ENCODE results near the gene RAB4B.
"Not testable (repeated sequence)": the region's sequence is repeated elsewhere in the genome, so short reads cannot be mapped to it uniquely, and the experiment has no call there.

The RAB4B gene

DNA sequence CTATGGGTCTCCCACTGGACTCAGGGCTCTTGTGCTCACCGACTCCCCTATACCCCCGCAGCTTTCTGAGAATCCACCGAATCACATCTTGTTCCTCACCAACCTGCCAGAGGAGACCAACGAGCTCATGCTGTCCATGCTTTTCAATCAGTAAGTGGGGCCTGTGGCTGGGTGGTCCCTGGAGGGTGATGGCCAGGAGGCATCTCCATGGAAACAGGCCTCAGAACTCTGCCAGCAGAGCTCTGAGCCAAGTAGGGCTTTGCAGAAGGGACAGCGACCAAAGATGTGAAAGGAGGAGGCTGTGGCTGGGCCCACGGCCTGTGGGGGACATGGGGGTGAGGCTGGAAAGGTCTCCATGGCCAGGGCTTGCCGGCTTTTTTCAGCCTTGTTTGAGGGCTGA lies 14.5 kb upstream of the RAB4B start:
- H3K27ac ChIP-seq, result no peak overlapping the region
- TF ChIP-seq, protein P1, sequence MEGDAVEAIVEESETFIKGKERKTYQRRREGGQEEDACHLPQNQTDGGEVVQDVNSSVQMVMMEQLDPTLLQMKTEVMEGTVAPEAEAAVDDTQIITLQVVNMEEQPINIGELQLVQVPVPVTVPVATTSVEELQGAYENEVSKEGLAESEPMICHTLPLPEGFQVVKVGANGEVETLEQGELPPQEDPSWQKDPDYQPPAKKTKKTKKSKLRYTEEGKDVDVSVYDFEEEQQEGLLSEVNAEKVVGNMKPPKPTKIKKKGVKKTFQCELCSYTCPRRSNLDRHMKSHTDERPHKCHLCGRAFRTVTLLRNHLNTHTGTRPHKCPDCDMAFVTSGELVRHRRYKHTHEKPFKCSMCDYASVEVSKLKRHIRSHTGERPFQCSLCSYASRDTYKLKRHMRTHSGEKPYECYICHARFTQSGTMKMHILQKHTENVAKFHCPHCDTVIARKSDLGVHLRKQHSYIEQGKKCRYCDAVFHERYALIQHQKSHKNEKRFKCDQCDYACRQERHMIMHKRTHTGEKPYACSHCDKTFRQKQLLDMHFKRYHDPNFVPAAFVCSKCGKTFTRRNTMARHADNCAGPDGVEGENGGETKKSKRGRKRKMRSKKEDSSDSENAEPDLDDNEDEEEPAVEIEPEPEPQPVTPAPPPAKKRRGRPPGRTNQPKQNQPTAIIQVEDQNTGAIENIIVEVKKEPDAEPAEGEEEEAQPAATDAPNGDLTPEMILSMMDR (conservative IDR thresholded peaks at IDR 0.05), result no peak

DNA sequence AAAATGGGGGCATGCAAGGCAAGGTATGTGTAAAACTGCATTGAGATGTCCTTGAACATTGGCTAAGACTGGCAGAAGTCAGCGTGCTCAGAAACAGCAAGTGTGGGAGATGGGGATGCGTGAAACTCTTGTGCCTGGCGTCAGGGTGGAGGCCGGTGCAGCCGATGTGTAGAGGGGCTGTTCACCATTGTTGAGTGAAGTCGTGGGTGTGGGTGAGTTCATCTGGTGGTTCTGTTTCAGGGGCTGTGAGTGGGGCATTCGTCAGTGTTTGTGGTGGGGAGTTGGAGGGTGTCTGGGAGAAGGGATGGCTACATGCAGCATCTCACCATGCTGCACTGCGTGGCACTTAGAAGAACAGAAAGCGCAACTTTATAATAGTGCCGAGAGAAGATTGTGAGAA lies 14.1 kb upstream of the RAB4B start:
- TF ChIP-seq, protein P1 (conservative IDR thresholded peaks at IDR 0.05), result no peak
- no peak overlapping the region for H3K27ac ChIP-seq

DNA sequence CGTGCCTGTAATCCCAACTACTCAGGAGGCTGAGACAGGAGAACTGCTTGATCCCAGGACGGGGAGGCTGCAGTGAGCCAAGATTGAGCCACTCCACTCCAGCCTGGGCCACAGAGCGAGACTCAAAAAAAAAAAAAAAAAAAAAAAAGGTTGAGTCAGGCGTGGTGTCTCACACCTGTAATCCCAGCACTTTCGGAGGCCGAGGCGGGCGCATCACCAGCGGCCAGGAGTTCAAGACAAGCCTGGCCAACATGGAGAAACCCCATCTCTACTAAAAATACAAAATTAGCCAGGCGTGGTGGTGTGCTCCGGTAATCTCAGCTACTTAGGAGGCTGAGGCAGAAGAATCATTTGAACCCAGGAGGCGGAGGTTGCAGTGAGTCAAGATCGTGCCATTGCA lies 11.7 kb upstream of the RAB4B start:
- not testable (repeated sequence) for H3K27ac ChIP-seq

DNA sequence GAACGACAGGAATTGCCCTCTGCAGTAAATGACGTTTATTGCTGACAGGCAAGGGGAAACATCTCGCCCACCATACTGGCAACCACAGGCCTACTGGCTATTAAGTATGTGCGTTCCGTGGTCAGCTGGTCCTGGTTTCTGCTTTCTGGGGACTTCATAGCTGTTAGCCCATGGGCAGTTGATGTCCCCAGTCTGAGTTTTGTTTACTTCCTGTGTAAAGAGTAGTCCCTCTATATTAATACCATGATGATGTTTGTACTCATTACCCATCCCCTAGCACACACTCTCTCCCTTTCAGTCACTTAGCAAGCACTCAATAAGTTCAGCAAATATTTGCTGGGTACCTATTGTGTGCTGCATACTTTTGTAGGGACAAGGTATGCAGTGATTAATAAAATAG lies 9.2 kb upstream of the RAB4B start:
- TF ChIP-seq, protein P1 (conservative IDR thresholded peaks at IDR 0.05), result no peak
- H3K27ac ChIP-seq, result no peak overlapping the region

DNA sequence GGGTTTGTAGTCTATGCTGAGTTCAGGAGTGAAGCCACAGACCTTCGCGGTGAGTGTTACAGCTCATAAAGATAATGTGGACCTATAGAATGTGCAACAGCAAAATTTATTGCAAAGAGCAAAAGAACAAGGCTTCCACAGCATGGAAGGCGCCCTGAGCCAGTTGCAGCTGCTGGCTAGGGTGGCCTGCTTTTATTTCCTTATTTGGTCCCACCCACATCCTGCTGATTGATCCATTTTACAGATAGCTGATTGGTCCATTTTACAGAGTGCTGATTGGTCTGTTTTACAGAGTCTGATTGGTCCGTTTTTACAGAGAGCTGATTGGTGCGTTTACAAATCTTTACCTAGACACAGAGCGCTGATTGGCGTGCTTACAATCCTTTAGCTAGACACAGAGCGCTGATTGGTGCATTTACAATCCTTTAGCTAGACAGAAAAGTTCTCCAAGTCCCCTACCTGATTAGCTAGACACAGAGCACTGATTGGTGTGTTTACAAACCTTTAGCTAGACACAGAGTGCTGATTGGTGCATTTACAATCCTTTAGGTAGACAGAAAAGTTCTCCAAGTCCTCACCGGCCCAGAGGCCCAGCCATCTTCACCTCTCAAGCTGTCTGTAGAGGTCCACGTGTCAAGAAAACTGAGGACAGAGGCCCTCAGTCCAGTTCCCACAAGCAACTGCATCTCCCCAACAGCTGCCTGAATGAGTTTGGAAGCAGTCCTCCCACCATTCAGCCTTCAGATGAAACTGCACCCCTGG lies 6.8 kb upstream of the RAB4B start:
- H3K27ac ChIP-seq, result not testable (repeated sequence)

DNA sequence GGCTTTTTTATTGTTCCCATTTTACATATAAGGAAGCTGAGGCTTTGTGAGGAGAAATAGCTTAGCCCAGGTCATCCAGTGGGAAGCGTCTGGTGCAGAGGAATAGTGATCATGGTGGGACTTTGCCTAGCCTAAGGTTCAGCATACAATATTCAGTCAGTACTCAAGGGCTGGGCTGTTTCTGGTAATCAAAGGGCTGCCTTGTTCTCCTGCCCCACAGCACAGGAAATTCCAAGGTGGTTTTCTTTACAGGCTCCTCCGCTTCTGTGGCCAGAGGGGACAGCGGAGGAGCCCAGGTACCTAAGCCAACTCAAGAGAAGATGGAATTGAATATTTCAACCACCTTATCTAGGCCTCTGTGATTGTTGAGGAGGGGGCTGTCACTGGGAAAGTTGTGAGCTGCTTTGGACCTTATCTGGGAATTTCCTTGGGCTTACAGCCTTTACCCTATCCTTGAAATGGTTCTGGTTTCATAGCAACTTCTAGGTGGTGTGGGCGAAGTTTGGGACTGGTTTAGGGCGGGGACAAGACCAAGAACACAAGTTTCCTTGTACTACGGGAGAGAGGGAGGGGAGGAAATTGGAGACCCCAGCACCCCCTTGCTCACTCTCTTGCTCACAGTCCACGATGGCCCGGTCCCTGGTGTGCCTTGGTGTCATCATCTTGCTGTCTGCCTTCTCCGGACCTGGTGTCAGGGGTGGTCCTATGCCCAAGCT lies 3.0 kb upstream of the RAB4B start, which contains the start of gene MIA:
MIA (plus strand) TSS at position 606 of the 716 bp plus-strand sequence; CDS start at position 628, 22 bp downstream.
- peak within 1 kb of the TSS; percentile 91 for H3K27ac ChIP-seq
- TF ChIP-seq, protein P1 (conservative IDR thresholded peaks at IDR 0.05), result no peak

DNA sequence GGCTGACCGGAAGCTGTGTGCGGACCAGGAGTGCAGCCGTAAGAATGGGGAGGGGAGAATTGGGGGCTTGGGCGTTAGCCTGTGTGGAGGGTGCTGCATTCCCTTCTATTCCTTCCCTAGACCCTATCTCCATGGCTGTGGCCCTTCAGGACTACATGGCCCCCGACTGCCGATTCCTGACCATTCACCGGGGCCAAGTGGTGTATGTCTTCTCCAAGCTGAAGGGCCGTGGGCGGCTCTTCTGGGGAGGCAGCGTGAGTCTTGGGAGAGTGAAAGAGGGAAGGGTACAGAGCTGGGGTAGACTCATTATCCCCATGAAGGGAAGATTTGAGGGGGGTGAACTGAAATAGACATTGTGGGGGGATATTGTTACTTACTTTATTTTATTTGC lies 2.4 kb upstream of the RAB4B start:
- TF ChIP-seq, protein P1 (conservative IDR thresholded peaks at IDR 0.05), result no peak
- H3K27ac ChIP-seq, result no peak overlapping the region

DNA sequence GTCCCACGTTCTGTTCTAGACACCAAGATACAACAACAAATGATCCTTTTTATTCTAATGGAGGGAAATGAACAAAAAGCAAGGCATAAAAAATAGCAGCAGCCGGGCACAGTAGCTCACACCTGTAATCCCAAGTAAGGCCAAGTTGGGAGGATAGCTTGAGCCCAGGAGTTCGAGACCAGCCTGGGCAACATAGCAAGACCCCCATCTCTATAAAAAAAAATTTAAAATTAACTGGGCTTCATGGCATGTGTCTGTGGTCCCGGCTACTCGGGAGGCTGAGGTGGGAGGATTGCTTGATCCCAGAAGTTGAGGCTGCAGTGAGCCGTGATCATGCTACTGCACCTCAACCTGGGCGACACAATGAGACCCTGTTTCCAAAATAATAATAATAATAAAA lies 1.7 kb upstream of the RAB4B start:
- peak overlapping the region; percentile 91 for H3K27ac ChIP-seq
- TF ChIP-seq, protein P1 (conservative IDR thresholded peaks at IDR 0.05), result no peak
